Measurements from ENCODE around the gene SLC9B1. TPM values are rescaled to one million over a fixed set of nuclear protein-coding genes. Genes with fewer than 3 reads are reported as not detected.

SLC9B1 gene
- total and polyA plus RNA-seq, 2 of the 8 experiments (the other 6 are each of a cell fraction or from before 2014, with no cell fraction given) = 0.08 to 0.19 TPM

DNA sequence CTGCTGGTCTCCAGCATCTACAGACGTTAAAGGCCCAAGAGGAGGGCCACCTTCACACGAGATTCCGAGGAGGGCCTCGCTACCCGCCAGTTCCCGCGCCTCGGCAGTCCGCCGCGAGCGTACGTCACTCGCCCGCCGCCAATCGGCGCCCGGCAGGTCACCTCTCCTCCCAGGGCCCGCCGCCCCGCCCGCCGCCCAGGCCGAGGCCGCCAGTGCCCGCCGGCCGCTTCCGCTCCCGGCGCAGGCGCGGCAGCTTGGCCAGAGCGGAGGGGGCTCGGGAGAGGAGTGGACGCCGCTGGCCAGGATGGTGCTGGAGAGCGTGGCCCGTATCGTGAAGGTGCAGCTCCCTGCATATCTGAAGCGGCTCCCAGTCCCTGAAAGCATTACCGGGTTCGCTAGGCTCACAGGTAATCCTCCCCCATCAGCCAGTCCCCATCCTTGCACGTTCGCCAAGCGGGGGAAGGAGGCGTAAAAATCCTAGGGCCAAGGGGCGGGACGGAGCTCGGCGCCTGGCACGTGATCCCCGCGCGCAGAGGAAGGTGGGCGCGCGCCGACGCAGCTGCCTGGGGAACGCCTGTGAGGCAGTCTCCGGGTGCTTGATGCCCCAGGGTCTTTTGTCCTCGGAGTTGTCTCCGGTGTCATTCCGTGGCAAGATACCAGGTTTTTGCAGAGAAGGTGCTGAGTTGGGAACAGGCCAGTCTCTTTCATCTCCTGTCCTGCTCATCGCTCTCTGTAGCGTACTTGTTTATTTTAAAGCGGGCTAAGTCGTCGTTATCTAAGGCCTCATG lies 150.5 kb downstream of the SLC9B1 start, which contains the start of gene CISD2 (continued):
- no peak for TF ChIP-seq FOSL1 (IDR thresholded peaks at IDR 0.05; ENCODE audit: insufficient read depth, low read depth, low read length)
- no peak for TF ChIP-seq ZNF274 (IDR thresholded peaks at IDR 0.05; ENCODE audit: borderline replicate concordance, extremely low read depth, low read length)
- TF ChIP-seq KDM1A (IDR thresholded peaks at IDR 0.05; ENCODE audit: borderline replicate concordance, low read length) = no peak
- TF ChIP-seq GTF2F1 (IDR thresholded peaks at IDR 0.05; ENCODE audit: borderline replicate concordance, low read depth, low read length) = 0 out of 2 replicates have a peak, but pooled peaks have one; percentile 6
- peak; percentile 65 for TF ChIP-seq TAF7 (optimal IDR thresholded peaks at IDR 0.05; ENCODE audit: borderline replicate concordance, low read depth, low read length)
- TF ChIP-seq, protein P1, sequence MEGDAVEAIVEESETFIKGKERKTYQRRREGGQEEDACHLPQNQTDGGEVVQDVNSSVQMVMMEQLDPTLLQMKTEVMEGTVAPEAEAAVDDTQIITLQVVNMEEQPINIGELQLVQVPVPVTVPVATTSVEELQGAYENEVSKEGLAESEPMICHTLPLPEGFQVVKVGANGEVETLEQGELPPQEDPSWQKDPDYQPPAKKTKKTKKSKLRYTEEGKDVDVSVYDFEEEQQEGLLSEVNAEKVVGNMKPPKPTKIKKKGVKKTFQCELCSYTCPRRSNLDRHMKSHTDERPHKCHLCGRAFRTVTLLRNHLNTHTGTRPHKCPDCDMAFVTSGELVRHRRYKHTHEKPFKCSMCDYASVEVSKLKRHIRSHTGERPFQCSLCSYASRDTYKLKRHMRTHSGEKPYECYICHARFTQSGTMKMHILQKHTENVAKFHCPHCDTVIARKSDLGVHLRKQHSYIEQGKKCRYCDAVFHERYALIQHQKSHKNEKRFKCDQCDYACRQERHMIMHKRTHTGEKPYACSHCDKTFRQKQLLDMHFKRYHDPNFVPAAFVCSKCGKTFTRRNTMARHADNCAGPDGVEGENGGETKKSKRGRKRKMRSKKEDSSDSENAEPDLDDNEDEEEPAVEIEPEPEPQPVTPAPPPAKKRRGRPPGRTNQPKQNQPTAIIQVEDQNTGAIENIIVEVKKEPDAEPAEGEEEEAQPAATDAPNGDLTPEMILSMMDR (IDR thresholded peaks at IDR 0.05; ENCODE audit: control extremely low read depth in 1 of 3, insufficient read depth in 1 of 3, low read depth in 1 of 3, low read length in 3 of 3) = no peak
- TF ChIP-seq, protein P2, sequence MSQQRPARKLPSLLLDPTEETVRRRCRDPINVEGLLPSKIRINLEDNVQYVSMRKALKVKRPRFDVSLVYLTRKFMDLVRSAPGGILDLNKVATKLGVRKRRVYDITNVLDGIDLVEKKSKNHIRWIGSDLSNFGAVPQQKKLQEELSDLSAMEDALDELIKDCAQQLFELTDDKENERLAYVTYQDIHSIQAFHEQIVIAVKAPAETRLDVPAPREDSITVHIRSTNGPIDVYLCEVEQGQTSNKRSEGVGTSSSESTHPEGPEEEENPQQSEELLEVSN (IDR thresholded peaks at IDR 0.05) = peak; percentile 90
- peak; percentile 7; the same call in 1 of the 2 replicates for TF ChIP-seq SP1 (IDR thresholded peaks at IDR 0.05; ENCODE audit: low read depth, low read length)
- TF ChIP-seq POLR2A (IDR thresholded peaks at IDR 0.05; ENCODE audit: control extremely low read depth in 1 of 2, low read depth in 2 of 2, low read length in 2 of 2) = peak; percentile 97 to 99
- TF ChIP-seq CEBPB (IDR thresholded peaks at IDR 0.05; ENCODE audit: low read depth, low read length) = no peak
- TF ChIP-seq RBBP5 (IDR thresholded peaks at IDR 0.05; ENCODE audit: borderline replicate concordance, low read depth, low read length) = peak; percentile 98
- TF ChIP-seq RAD21 (IDR thresholded peaks at IDR 0.05 in 1 of 2, conservative IDR thresholded peaks at IDR 0.05 in 1 of 2; ENCODE audit: low read depth in 2 of 2, low read length in 2 of 2) = no peak; a peak in 1 of 4 replicates
- peak; percentile 100 for TF ChIP-seq PHF8 (conservative IDR thresholded peaks at IDR 0.05; ENCODE audit: low read depth, low read length)
- no peak for TF ChIP-seq NANOG (IDR thresholded peaks at IDR 0.05; ENCODE audit: insufficient read depth, low read depth, low read length, poor library complexity, severe bottlenecking)
- TF ChIP-seq KDM5A (IDR thresholded peaks at IDR 0.05; ENCODE audit: low read length) = no peak
- TF ChIP-seq SP4 (IDR thresholded peaks at IDR 0.05; ENCODE audit: low read length) = no peak
- peak; percentile 91 for TF ChIP-seq ASH2L (IDR thresholded peaks at IDR 0.05; ENCODE audit: low read length)
- no peak for TF ChIP-seq SP2 (IDR thresholded peaks at IDR 0.05; ENCODE audit: low read length)
- TF ChIP-seq TEAD4 (IDR thresholded peaks at IDR 0.05; ENCODE audit: low read depth, low read length) = peak; percentile 56

All from H1 (cell line).